H1 (cell line): ENCODE measurements around the gene CAMK2G. TPM values are rescaled to one million over a fixed set of nuclear protein-coding genes. Genes with fewer than 3 reads are reported as not detected.

Experiments used
- CHD7 ChIP-seq: fragments of 300-600 bp; sonication (generic); IDR thresholded peaks from 2 replicates; pipeline ENCODE4 v1.7.1; 2012; ENCODE audit warnings: low read length, moderate library complexity, mild to moderate bottlenecking, inconsistent platforms; ENCODE audit not compliant: insufficient replicate concordance
- EZH2 ChIP-seq: fragments of 200-600 bp; sonication (generic); IDR thresholded peaks from 2 replicates; pipeline ENCODE4 v1.7.1; 2012; ENCODE audit warnings: low read depth, mild to moderate bottlenecking, moderate library complexity, low read length, inconsistent platforms; ENCODE audit not compliant: severe bottlenecking
- JUND ChIP-seq: IDR thresholded peaks from 2 replicates; pipeline ENCODE4 v1.6.1; 2011; ENCODE audit warnings: mild to moderate bottlenecking, improper control_type of control experiment, low read length
- NANOG ChIP-seq: IDR thresholded peaks from 2 replicates; pipeline ENCODE4 v1.6.1; 2011; ENCODE audit warnings: low read length, low read depth, mild to moderate bottlenecking, inconsistent platforms; ENCODE audit not compliant: insufficient read depth, poor library complexity, severe bottlenecking
- POLR2AphosphoS5 ChIP-seq: IDR thresholded peaks from 2 replicates; pipeline ENCODE4 v1.6.1; 2011; ENCODE audit warnings: low read depth, low read length
- RAD21 ChIP-seq, 2 experiments: IDR thresholded peaks in 1 of 2; conservative IDR thresholded peaks in 1 of 2; 2 replicates each; pipeline ENCODE4 v1.6.1; 2011; ENCODE audit warnings: low read depth in 2 of 2, low read length in 2 of 2, improper control_type of control experiment in 1 of 2, inconsistent platforms in 1 of 2, mild to moderate bottlenecking in 1 of 2, moderate library complexity in 1 of 2
- TBP ChIP-seq: IDR thresholded peaks from 2 replicates; pipeline ENCODE4 v1.6.1; 2011; ENCODE audit warnings: low read depth, low read length, improper control_type of control experiment
- polyA plus RNA-seq, 7 experiments: library from polyadenylated mRNA; depleted of rRNA in 3 of 7; stranded (reverse) in 5 of 7; unstranded in 2 of 7; fragments of >200 nt in 5 of 7; fragments of 200-250 nt in 2 of 7; gene quantifications; 1 replicate in 5 of 7; 2 replicates in 1 of 7; 4 replicates in 1 of 7; pipeline versions ENCODE4 v1.2.1 to v1.2.3, GENCODE V29; 2011 to 2013; ENCODE audit warnings: missing spikeins in 2 of 7, mixed read lengths in 2 of 7
- total RNA-seq: library from RNA; stranded (reverse); fragmentation: NEBNext Ultra II Directional; extraction: Animal tissue kit (Norgen Biotek cat#: 25700); gene quantifications from 2 replicates; pipeline ENCODE4 v1.2.1, GENCODE V29; 2021

Gene CAMK2G
- total and polyA plus RNA-seq, 2 of the 8 experiments (the other 6 are each of a cell fraction or from before 2014, with no cell fraction given), result 28.9 to 31.7 TPM

GRCh38 chr10:73865107-73865458 lies 9.3 kb downstream of the CAMK2G start (continued):
- TF ChIP-seq CHD7 (no peak), RAD21 (IDR thresholded peaks at IDR 0.05 in 1 of 2, conservative IDR thresholded peaks at IDR 0.05 in 1 of 2; ENCODE audit: low read depth in 2 of 2, low read length in 2 of 2) (no peak), JUND (no peak), TBP (no peak), EZH2 (no peak), POLR2AphosphoS5 (no peak), NANOG (no peak)
